ENCODE results near the gene MEGF10.
"Not testable (repeated sequence)": the region's sequence is repeated elsewhere in the genome, so short reads cannot be mapped to it uniquely, and the experiment has no call there.

MEGF10 gene

GRCh38 chr5:127311781-127312525 is 21.4 kb downstream of the MEGF10 start:
- H3K4me1 ChIP-seq (ENCODE audit: control insufficient read depth, insufficient read depth, low read length), result no peaks in the 10 kb centered on the region
- H3K9me3 ChIP-seq (ENCODE audit: control insufficient read depth in 2 of 2, low read length in 2 of 2), result no peaks in the 10 kb centered on the region
- no peak overlapping the region for H3K4me3 ChIP-seq (ENCODE audit: low read length in 2 of 2)
- H3K9ac ChIP-seq (ENCODE audit: low read length in 2 of 2), result no peak overlapping the region
- H3K27me3 ChIP-seq (ENCODE audit: control insufficient read depth in 1 of 2, insufficient read depth in 2 of 2, low read length in 2 of 2), result no peaks in the 10 kb centered on the region
- H3K27ac ChIP-seq (ENCODE audit: low read length), result no peak overlapping the region
- no peaks in the 10 kb centered on the region for H3K36me3 ChIP-seq (ENCODE audit: control insufficient read depth in 2 of 2, insufficient read depth in 2 of 2, low read length in 2 of 2)

GRCh38 chr5:127313379-127313778 is 22.8 kb downstream of the MEGF10 start:
- H3K9me3 ChIP-seq (ENCODE audit: control insufficient read depth in 2 of 2, low read length in 2 of 2), result no peaks in the 10 kb centered on the region

GRCh38 chr5:127313847-127314473 is 23.4 kb downstream of the MEGF10 start:
- Histone ChIP-seq H3K4me3 (ENCODE audit: low read length in 2 of 2) (no peak overlapping the region), H3K27ac (ENCODE audit: low read length) (no peak overlapping the region), H3K4me1 (ENCODE audit: control insufficient read depth, insufficient read depth, low read length) (no peaks in the 10 kb centered on the region)

More at GRCh38 chr5:127313379-127313778, 22.8 kb downstream of the MEGF10 start:
- Histone ChIP-seq H3K36me3 (ENCODE audit: control insufficient read depth in 2 of 2, insufficient read depth in 2 of 2, low read length in 2 of 2) (no peaks in the 10 kb centered on the region), H3K27ac (ENCODE audit: low read length) (no peak overlapping the region), H3K4me1 (ENCODE audit: control insufficient read depth, insufficient read depth, low read length) (no peaks in the 10 kb centered on the region), H3K9ac (ENCODE audit: low read length in 2 of 2) (no peak overlapping the region), H3K4me3 (ENCODE audit: low read length in 2 of 2) (no peak overlapping the region), H3K27me3 (ENCODE audit: control insufficient read depth in 1 of 2, insufficient read depth in 2 of 2, low read length in 2 of 2) (no peaks in the 10 kb centered on the region)

GRCh38 chr5:127316011-127316410 is 25.4 kb downstream of the MEGF10 start:
- H3K27ac ChIP-seq (ENCODE audit: low read length), result no peak overlapping the region
- no peaks in the 10 kb centered on the region for H3K36me3 ChIP-seq (ENCODE audit: control insufficient read depth in 2 of 2, insufficient read depth in 2 of 2, low read length in 2 of 2)
- no peaks in the 10 kb centered on the region for H3K9me3 ChIP-seq (ENCODE audit: control insufficient read depth in 2 of 2, low read length in 2 of 2)
- no peak overlapping the region for H3K9ac ChIP-seq (ENCODE audit: low read length in 2 of 2)
- H3K27me3 ChIP-seq (ENCODE audit: control insufficient read depth in 1 of 2, insufficient read depth in 2 of 2, low read length in 2 of 2), result no peaks in the 10 kb centered on the region
- H3K4me1 ChIP-seq (ENCODE audit: control insufficient read depth, insufficient read depth, low read length), result no peaks in the 10 kb centered on the region
- H3K4me3 ChIP-seq (ENCODE audit: low read length in 2 of 2), result no peak overlapping the region

More at GRCh38 chr5:127313847-127314473, 23.4 kb downstream of the MEGF10 start:
- no peaks in the 10 kb centered on the region for H3K36me3 ChIP-seq (ENCODE audit: control insufficient read depth in 2 of 2, insufficient read depth in 2 of 2, low read length in 2 of 2)
- no peaks in the 10 kb centered on the region for H3K27me3 ChIP-seq (ENCODE audit: control insufficient read depth in 1 of 2, insufficient read depth in 2 of 2, low read length in 2 of 2)
- H3K9me3 ChIP-seq (ENCODE audit: control insufficient read depth in 2 of 2, low read length in 2 of 2), result no peaks in the 10 kb centered on the region
- no peak overlapping the region for H3K9ac ChIP-seq (ENCODE audit: low read length in 2 of 2)

GRCh38 chr5:127317385-127317784 is 26.8 kb downstream of the MEGF10 start:
- not testable (repeated sequence) for H3K36me3 ChIP-seq (ENCODE audit: control insufficient read depth in 2 of 2, insufficient read depth in 2 of 2, low read length in 2 of 2); H3K9ac ChIP-seq (ENCODE audit: low read length in 2 of 2); H3K9me3 ChIP-seq (ENCODE audit: control insufficient read depth in 2 of 2, low read length in 2 of 2); H3K4me1 ChIP-seq (ENCODE audit: control insufficient read depth, insufficient read depth, low read length); H3K4me3 ChIP-seq (ENCODE audit: low read length in 2 of 2); H3K27me3 ChIP-seq (ENCODE audit: control insufficient read depth in 1 of 2, insufficient read depth in 2 of 2, low read length in 2 of 2); H3K27ac ChIP-seq (ENCODE audit: low read length)

- H3K4me3 ChIP-seq (ENCODE audit: low read length in 2 of 2), result no peak overlapping the region
- H3K36me3 ChIP-seq (ENCODE audit: control insufficient read depth in 2 of 2, insufficient read depth in 2 of 2, low read length in 2 of 2), result no peaks in the 10 kb centered on the region
- no peak overlapping the region for H3K27ac ChIP-seq (ENCODE audit: low read length)
- H3K27me3 ChIP-seq (ENCODE audit: control insufficient read depth in 1 of 2, insufficient read depth in 2 of 2, low read length in 2 of 2), result no peaks in the 10 kb centered on the region
- H3K9ac ChIP-seq (ENCODE audit: low read length in 2 of 2), result no peak overlapping the region
- H3K4me1 ChIP-seq (ENCODE audit: control insufficient read depth, insufficient read depth, low read length), result no peaks in the 10 kb centered on the region
- H3K9me3 ChIP-seq (ENCODE audit: control insufficient read depth in 2 of 2, low read length in 2 of 2), result no peaks in the 10 kb centered on the region
Measured at GRCh38 chr5:127320032-127320965, 29.7 kb downstream of the MEGF10 start.

GRCh38 chr5:127321465-127321864 is 30.9 kb downstream of the MEGF10 start:
- Histone ChIP-seq H3K9me3 (ENCODE audit: control insufficient read depth in 2 of 2, low read length in 2 of 2) (no peaks in the 10 kb centered on the region), H3K4me3 (ENCODE audit: low read length in 2 of 2) (no peak overlapping the region), H3K27me3 (ENCODE audit: control insufficient read depth in 1 of 2, insufficient read depth in 2 of 2, low read length in 2 of 2) (no peaks in the 10 kb centered on the region), H3K36me3 (ENCODE audit: control insufficient read depth in 2 of 2, insufficient read depth in 2 of 2, low read length in 2 of 2) (no peaks in the 10 kb centered on the region), H3K9ac (ENCODE audit: low read length in 2 of 2) (no peak overlapping the region), H3K27ac (ENCODE audit: low read length) (no peak overlapping the region), H3K4me1 (ENCODE audit: control insufficient read depth, insufficient read depth, low read length) (no peaks in the 10 kb centered on the region)

GRCh38 chr5:127322403-127322802 is 31.8 kb downstream of the MEGF10 start:
- no peaks in the 10 kb centered on the region for H3K27me3 ChIP-seq (ENCODE audit: control insufficient read depth in 1 of 2, insufficient read depth in 2 of 2, low read length in 2 of 2)
- no peaks in the 10 kb centered on the region for H3K4me1 ChIP-seq (ENCODE audit: control insufficient read depth, insufficient read depth, low read length)
- no peak overlapping the region for H3K4me3 ChIP-seq (ENCODE audit: low read length in 2 of 2)
- H3K27ac ChIP-seq (ENCODE audit: low read length), result no peak overlapping the region
- H3K36me3 ChIP-seq (ENCODE audit: control insufficient read depth in 2 of 2, insufficient read depth in 2 of 2, low read length in 2 of 2), result no peaks in the 10 kb centered on the region
- H3K9ac ChIP-seq (ENCODE audit: low read length in 2 of 2), result no peak overlapping the region
- no peaks in the 10 kb centered on the region for H3K9me3 ChIP-seq (ENCODE audit: control insufficient read depth in 2 of 2, low read length in 2 of 2)

- H3K27ac ChIP-seq (ENCODE audit: low read length), result no peak overlapping the region
- H3K4me1 ChIP-seq (ENCODE audit: control insufficient read depth, insufficient read depth, low read length), result no peaks in the 10 kb centered on the region
- no peaks in the 10 kb centered on the region for H3K36me3 ChIP-seq (ENCODE audit: control insufficient read depth in 2 of 2, insufficient read depth in 2 of 2, low read length in 2 of 2)
- no peaks in the 10 kb centered on the region for H3K9me3 ChIP-seq (ENCODE audit: control insufficient read depth in 2 of 2, low read length in 2 of 2)
- H3K4me3 ChIP-seq (ENCODE audit: low read length in 2 of 2), result no peak overlapping the region
- no peak overlapping the region for H3K9ac ChIP-seq (ENCODE audit: low read length in 2 of 2)
- no peaks in the 10 kb centered on the region for H3K27me3 ChIP-seq (ENCODE audit: control insufficient read depth in 1 of 2, insufficient read depth in 2 of 2, low read length in 2 of 2)
Measured at GRCh38 chr5:127324756-127325155, 34.2 kb downstream of the MEGF10 start.

GRCh38 chr5:127326431-127326830 is 35.8 kb downstream of the MEGF10 start:
- no peaks in the 10 kb centered on the region for H3K9me3 ChIP-seq (ENCODE audit: control insufficient read depth in 2 of 2, low read length in 2 of 2)
- H3K4me3 ChIP-seq (ENCODE audit: low read length in 2 of 2), result no peak overlapping the region
- H3K27ac ChIP-seq (ENCODE audit: low read length), result no peak overlapping the region
- no peaks in the 10 kb centered on the region for H3K36me3 ChIP-seq (ENCODE audit: control insufficient read depth in 2 of 2, insufficient read depth in 2 of 2, low read length in 2 of 2)
- no peak overlapping the region for H3K9ac ChIP-seq (ENCODE audit: low read length in 2 of 2)
- H3K4me1 ChIP-seq (ENCODE audit: control insufficient read depth, insufficient read depth, low read length), result no peaks in the 10 kb centered on the region
- H3K27me3 ChIP-seq (ENCODE audit: control insufficient read depth in 1 of 2, insufficient read depth in 2 of 2, low read length in 2 of 2), result no peaks in the 10 kb centered on the region

Data from stomach smooth muscle (tissue), 2 donors.